SHP77 treated with DMSO at 0.1 percent for 48 hours (cell line): ENCODE measurements around the gene TULP4.
"Not testable (repeated sequence)": the region's sequence is repeated elsewhere in the genome, so short reads cannot be mapped to it uniquely, and the experiment has no call there.

Experiments used
- DNase-seq: peaks from one replicate; lab custom pipeline; 2025; lab: John Stamatoyannopoulos, UW

The TULP4 gene

DNA sequence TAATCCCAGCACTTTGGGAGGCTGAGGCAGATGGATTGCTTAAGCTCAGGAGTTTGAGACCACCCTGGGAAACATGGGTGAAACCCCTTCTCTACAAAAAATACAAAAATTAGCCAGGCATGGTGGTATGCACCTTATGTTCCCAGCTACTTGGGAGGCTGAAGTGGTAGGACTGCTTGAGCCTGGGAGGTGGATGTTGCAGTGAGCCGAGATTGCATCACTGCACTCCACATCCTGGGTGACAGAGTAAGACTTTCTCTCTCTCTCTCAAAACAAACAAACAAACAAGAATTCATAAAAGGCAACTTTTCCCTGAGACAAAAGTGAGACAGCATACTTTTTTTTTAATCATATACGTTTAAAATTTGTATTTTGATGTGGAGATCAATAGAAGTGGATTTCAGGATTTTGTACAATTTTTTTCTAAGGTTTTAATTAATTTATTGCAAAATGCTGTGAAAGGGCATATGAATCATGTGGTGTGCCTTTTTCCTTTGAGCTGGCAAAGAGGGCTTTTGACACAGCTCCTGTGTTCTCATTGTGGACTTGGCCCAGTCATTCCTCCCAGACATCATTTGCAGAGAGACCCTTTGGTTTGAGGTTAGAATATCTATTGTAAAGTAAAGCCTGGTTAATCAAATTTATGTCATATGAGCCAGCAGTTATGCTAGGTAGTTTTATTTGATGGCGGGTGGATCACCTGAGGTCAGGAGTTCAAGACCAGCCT is 77.1 kb downstream of the TULP4 start:
- DNase-seq: no peak

DNA sequence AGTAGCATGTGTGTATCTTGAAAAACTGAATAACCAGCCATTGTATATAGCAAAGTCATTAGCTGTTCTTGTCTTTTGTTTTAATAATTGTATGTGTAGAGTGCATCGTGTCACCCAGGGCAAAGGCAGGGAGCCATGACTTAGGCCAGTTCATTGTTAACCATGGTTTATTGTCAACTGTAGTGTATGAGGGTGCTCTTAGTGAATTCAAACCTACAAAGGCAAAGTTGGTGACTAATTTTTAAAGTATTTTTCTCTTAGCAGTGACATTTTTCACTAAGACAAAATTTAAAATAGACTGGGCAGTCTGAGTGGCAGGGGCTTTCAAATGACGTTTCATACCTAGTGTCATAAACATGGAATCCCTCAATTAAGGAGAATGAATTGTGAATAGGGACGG is 79.0 kb downstream of the TULP4 start:
- DNase-seq: no peak

DNA sequence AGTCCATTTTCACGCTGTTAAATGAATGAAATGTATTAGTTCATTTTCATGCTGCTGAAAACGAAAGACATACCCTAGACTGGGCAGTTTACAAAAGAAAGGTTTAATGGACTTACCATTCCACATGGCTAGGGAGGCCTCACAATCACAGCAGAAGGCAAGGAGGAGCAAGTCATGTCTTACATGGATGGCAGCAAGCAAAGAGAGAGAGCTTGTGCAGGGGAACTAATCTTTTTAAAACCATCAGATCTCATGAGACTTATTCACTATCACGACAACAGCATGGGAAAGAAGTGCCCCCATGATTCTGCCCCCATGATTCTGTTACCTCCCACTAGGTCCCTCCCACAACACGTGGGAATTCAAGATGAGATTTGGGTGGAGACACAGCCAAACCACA is 79.7 kb downstream of the TULP4 start:
- DNase-seq: not testable (repeated sequence)

DNA sequence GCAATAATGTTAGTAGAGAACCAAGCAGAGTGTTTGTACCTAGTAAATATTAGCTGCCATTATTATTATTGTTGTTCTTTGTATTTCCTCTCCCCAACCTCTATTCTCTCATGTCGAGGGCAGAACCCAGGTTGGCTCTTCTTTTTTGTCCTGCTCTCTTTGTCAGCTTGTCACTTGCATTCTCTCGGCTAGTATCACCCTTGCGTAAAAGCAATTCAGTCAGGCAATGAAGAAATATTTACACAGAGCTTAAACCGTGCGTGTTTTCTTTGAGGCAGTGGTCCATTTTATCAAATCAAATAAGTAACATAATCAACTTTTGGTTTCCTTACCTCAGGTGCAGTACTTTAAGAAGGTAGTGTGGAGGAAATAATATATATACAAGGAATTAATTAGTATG is 83.9 kb downstream of the TULP4 start:
- DNase-seq: no peak

GRCh38 chr6:158397578-158397977 is 85.3 kb downstream of the TULP4 start:
- no peak for DNase-seq

DNA sequence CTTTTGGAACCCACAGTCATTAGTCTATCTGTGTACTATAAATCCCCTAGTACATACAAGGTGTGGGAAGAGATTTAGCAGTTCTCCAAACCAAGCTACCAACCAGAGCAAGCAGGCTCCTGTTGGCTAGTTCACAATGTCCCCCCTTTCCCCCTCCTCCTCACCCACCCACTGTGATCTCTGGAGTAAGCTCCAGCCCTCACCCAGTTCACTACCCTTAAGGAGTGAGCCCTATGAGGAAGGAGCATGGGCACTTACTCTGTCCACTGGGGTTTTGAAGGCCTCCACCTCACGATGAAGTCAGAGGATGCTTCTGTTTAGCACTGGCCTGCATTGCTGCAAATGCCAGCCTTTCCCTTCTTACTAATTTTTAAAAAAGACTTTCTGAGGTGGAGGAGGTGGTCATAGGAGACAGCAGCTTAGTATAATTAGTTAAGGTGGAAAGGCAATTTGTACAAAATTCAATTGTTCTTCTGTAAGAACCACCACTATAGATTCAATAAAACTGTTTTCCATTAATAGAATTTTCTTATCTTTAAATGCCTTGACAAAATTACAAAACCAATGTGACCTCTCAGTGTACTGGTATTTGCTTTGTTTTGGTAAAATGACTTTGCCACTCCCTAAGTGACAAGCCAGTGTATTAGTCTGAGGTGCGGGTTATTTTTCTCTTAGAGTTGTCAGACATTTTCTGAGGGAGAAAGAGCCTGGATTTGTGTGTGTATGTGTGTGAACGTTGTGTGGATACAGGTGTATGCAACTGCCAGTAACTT is 86.2 kb downstream of the TULP4 start:
- no peak for DNase-seq

DNA sequence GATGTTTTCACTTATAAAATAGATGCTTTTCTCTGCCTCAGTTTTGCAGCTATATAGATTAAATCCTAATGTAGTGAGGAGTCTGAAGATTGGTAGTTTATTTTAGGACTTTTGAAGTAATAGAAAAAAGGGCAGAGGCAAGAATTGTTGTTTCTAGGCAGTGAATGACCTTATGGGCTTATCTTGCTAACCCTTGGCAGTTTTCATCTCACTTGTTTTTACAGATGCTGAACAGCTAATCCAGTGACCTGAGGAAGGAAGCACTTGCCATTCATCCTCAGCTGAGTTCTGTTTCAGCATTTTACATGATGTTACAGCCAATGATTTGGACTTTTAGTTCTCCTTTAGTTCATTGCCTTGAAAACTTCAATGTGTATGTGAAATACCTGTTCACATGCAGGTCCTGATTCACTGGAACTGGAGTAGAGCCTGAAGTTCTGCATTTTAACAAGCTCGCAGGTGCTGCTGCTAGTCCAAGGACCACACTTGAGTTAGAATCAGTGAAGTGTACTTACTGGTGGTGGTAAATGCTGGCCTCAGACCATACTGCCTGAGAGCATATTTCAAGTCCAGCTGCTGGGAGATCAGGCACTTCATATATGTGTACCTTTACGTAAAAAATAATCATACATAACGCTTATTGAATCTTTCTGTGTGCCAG is 86.9 kb downstream of the TULP4 start:
- DNase-seq: no peak

DNA sequence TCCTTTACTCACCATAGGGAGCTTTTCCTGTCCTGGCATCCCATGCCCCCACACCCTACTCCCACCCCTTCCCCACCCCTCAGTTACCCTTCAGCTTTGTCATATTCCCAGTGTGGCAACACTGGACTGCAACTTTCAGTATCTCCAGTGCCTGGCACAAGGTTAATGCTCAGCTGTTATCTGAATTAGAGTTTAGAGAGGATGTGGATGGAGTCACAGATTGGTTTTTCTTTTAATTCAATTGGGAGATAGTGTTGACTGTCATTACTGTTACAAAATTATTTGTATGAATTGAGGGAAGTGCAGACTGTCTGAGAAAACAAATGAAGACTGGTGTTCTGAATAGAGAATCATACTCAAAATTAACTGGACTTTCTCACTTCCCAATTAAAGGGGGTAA is 89.9 kb downstream of the TULP4 start:
- DNase-seq: no peak

DNA sequence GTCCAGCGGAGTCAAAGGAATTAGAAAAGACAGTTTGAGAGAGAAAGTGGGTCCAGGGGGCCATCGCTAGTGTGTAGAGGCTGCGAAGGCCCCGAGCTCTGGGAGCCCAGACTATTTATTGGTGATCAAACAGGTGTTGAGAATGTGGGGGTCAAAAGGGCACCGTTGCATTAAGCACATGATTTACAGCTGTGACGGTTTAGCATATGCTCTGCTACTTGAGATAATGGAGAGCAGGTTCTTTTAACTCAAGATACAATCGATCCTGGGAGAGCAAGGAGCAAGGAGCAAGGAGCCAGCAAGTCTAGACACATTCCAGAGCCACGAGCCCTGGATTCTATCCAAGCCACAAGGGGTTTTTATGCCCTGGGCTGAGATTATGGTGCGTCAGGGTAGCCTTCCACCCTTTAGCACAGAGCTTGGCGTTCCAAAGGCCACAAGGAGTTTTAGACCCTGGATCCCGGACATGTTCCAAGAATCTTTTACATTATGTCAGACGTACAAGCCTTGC is 93.1 kb downstream of the TULP4 start:
- DNase-seq: not testable (repeated sequence)

GRCh38 chr6:158405933-158406332 is 93.7 kb downstream of the TULP4 start:
- DNase-seq: no peak

GRCh38 chr6:158406736-158407135 is 94.5 kb downstream of the TULP4 start:
- DNase-seq: no peak

DNA sequence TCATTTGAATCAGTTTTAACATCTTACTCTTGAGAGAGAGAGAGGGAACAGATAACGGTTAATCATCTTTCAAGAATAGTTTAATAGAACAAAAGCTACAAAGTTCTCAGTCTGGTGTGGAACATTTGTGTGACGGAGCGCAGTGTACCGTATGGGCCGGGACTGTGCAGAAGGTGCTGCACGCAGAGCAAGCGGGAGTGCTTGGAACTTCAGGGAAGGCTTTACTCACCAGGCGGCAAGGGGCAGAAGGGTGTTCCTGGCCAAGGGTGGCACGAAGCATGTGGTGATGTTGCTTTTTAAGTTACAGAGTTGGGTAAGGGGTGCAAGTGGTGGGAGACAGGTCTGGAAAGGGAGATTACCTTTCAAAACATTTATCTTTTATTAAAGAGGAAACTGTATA is 95.7 kb downstream of the TULP4 start:
- DNase-seq: no peak

- no peak for DNase-seq
These were observed 96.4 kb downstream of the TULP4 start for GRCh38 chr6:158408552-158409130.

DNA sequence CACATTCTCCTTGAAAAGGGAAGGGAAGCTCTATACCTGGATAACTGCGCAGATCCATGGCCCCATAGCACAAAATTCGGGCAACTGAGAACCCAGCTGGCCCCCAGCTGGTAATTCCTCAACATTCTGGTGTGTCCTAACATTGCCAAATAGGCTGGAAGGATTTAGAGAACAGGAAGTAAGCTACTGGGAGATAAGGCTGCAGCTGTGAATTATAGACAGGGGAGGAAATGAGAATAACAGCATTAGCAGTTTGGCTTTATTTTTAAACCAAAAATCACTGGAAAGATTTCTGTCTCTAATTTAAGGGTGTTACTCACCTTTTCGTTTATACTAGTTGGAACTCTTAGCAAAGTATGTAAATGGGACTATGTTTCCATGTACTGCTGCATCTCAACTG is 97.2 kb downstream of the TULP4 start:
- DNase-seq: no peak

- DNase-seq: no peak
These were observed 98.5 kb downstream of the TULP4 start for GRCh38 chr6:158410784-158411183.

GRCh38 chr6:158411998-158412397 is 99.7 kb downstream of the TULP4 start:
- no peak for DNase-seq

GRCh38 chr6:158413028-158413427 is 100.8 kb downstream of the TULP4 start:
- no peak for DNase-seq

DNA sequence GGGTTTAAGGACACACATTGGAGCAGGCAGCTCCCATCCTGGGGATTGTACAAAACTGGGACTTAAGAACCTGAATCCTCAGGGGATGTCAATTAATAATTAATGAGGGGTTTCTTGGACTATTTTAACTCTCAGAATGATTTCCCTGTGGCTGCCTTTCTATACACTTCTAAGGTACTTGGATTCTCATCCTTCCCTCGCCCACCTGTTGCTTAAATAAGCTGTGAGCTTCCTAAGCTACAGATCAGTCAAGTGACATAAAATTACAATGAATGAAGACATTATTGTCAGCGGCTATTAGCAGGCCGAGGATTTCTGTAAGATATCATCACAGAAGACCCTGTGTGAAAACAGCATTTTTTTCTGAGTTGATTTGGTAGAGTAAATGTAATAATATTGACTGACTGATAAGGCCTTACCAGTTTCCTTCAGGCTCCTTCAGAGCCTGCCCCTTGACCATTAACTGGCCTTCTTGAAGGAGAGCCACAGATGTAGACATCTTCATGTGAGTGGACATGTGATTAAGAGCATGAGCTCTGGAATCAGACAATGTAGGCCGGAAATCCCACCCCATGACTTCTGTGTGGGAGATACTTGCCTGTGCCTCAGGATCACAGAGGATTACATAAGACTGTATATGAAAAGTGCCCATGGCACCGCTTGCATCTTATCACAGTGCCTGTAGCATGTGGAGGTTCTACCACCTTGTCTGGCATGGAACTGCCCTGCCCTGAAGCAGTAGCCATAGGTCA is 101.7 kb downstream of the TULP4 start:
- no peak for DNase-seq

DNA sequence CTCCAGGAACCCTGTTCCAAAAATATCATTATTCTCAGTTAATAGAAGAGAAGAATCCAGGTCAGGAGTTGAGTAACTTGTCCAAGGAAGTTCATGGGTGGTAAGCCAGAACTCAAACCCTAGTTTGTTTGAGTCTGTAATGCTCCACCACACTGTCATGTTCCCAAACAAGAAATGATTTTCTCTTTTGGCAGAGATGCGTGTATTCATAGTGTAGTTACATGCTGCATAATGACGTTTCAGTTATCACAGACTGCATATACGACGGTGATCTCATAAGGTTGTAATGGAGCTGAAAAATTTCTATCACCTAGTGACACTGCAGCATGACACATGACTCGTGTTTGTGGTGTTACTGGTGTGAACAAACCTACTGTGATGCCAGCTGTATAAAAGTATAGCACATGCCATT is 102.6 kb downstream of the TULP4 start:
- no peak for DNase-seq

- no peak for DNase-seq
These were observed 103.4 kb downstream of the TULP4 start for GRCh38 chr6:158415666-158416065.

- DNase-seq: no peak
These were observed 104.9 kb downstream of the TULP4 start for GRCh38 chr6:158416883-158417759.
